SK-N-SH (cell line): ENCODE results near the gene CHST1.

Experiments
- EP300 ChIP-seq, 2 experiments: IDR thresholded peaks; 2 replicates each; pipeline versions ENCODE4 v1.4.0 to v1.6.1; 2012; ENCODE audit warnings: borderline replicate concordance in 1 of 2, low read depth in 1 of 2, low read length in 1 of 2
- TEAD4 ChIP-seq: IDR thresholded peaks from 2 replicates; pipeline ENCODE4 v1.4.0; 2012; ENCODE audit warnings: mild to moderate bottlenecking, borderline replicate concordance; ENCODE audit not compliant: insufficient read depth

DNA sequence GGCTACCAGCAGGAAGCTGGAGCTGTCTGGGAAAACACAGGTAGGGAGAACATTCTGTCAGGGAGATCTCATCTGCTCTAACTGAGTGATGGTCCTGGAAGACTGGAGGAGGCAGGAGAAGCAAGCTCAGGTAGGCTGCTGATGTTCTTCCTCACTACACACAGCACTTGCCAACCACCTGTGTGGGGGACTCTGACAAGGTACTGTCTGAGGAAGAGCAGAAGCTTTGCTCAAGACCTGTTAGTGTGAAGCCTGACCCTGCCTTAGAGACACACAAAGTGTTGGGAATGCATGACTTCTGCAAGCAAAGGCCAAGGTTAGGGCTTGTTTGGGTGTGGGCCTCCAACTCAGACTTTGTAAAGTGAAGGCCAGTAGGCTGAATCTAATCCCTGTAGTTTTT is 46.5 kb downstream of the CHST1 start:
- no peak for TF ChIP-seq EP300 (IDR thresholded peaks at IDR 0.05; ENCODE audit: borderline replicate concordance in 1 of 2, low read depth in 1 of 2, low read length in 1 of 2)
- TF ChIP-seq TEAD4, result no peak
